Left ventricle myocardium inferior (tissue), 1 donor: ENCODE data around the gene SHISA8. TPM values are rescaled to one million over a fixed set of nuclear protein-coding genes. Genes with fewer than 3 reads are reported as not detected.

Experiments used
- DNase-seq: peaks from one replicate; pipeline ENCODE4 v3.0.0-alpha.2; 2020
- H3K27ac ChIP-seq: fragments of 200-600 bp; replicated peaks from 2 replicates; pipeline ENCODE4 v1.8.0; 2021
- H3K27me3 ChIP-seq: fragments of 200-600 bp; 2 replicates; pipeline ENCODE4 v1.8.0; 2021; ENCODE audit warnings: low read depth
- H3K36me3 ChIP-seq: fragments of 200-600 bp; 2 replicates; pipeline ENCODE4 v1.8.0; 2021
- H3K4me1 ChIP-seq: fragments of 200-600 bp; 2 replicates; pipeline ENCODE4 v1.8.0; 2021
- H3K4me3 ChIP-seq: fragments of 200-600 bp; 2 replicates; pipeline ENCODE4 v1.8.0; 2021; ENCODE audit warnings: mild to moderate bottlenecking, moderate library complexity
- H3K9me3 ChIP-seq: fragments of 200-600 bp; replicated peaks from 2 replicates; pipeline ENCODE4 v1.8.0; 2021
- intact Hi-C: fragments of 100-400 bp; cut with micrococcal nuclease; formaldehyde crosslinking; loops from one replicate; pipeline ENCODE4 v1.11.0; 2022
- total RNA-seq: library from RNA; stranded (reverse); fragmentation: NEBNext Ultra II Directional; extraction: Animal tissue kit (Norgen Biotek cat#: 25700); gene quantifications from one replicate; pipeline ENCODE4 v1.2.1, GENCODE V29; 2021
- TF ChIP-seq, protein P1 (sequence below): fragments of 200-600 bp; IDR thresholded peaks from 2 replicates; pipeline ENCODE4 v1.8.0; 2021; ENCODE audit warnings: antibody characterized with exemption, mild to moderate bottlenecking, borderline replicate concordance
- donor health status: DM: no; HTN: yes; CAD: no; lungs with severe emphysema.

Gene SHISA8
- total RNA-seq, 1 donor from 2014 or later: 2.2 TPM

DNA sequence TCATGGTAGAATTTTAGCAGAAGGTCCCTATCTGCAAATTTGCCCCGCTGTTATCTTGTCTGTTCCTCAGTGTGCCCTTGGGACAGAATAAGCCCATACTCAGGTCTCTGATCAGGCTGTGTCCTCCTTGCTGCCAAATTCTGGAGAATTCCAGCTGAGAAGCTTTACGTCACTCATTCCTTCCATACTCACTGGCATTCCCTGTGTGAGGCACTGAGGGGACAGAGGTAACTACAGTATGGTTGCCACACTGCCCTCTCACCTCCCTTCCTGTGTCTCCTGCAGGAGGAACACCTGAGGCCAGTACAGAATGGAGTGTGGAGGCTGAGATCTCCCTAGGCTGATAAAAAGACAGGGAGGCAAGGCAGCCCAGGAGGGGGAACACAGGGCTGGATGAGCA, 31.5 kb downstream of the SHISA8 start:
- DNase-seq: no peak
- Histone ChIP-seq H3K4me1 (peaks cover 29% of the 10 kb centered on the region), H3K4me3 (no peak overlapping the region), H3K27me3 (no peaks in the 10 kb centered on the region), H3K9me3 (no peaks in the 10 kb centered on the region), H3K36me3 (peaks cover 98% of the 10 kb centered on the region), H3K27ac (peak overlapping the region; percentile 61)
- intact Hi-C loops: no loop called here
- TF ChIP-seq, protein P1, sequence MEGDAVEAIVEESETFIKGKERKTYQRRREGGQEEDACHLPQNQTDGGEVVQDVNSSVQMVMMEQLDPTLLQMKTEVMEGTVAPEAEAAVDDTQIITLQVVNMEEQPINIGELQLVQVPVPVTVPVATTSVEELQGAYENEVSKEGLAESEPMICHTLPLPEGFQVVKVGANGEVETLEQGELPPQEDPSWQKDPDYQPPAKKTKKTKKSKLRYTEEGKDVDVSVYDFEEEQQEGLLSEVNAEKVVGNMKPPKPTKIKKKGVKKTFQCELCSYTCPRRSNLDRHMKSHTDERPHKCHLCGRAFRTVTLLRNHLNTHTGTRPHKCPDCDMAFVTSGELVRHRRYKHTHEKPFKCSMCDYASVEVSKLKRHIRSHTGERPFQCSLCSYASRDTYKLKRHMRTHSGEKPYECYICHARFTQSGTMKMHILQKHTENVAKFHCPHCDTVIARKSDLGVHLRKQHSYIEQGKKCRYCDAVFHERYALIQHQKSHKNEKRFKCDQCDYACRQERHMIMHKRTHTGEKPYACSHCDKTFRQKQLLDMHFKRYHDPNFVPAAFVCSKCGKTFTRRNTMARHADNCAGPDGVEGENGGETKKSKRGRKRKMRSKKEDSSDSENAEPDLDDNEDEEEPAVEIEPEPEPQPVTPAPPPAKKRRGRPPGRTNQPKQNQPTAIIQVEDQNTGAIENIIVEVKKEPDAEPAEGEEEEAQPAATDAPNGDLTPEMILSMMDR: no peak

DNA sequence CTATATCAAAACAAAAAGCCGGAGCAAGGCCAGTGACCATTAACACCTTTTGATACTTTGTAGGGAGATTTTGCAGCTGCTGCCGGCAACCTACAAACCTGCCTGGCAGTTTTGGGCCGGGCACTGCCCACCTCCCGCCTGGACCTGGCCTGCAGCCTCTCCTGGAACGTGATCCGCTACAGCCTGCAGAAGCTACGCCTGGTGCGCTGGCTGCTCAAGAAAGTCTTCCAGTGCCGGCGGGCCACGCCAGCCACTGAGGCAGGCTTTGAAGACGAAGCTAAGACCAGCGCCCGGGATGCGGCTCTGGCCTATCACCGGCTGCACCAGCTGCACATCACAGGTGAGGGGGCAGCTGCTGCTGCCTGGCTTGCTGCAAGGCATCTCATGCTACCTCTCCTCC, 34.2 kb downstream of the SHISA8 start:
- no peak overlapping the region for H3K27ac ChIP-seq
- DNase-seq: no peak
- peaks cover 98% of the 10 kb centered on the region for H3K36me3 ChIP-seq
- intact Hi-C loops: no loop called here
- peaks cover 29% of the 10 kb centered on the region for H3K4me1 ChIP-seq
- H3K9me3 ChIP-seq: no peaks in the 10 kb centered on the region
- TF ChIP-seq, protein P1: no peak
- no peaks in the 10 kb centered on the region for H3K27me3 ChIP-seq
- no peak overlapping the region for H3K4me3 ChIP-seq

DNA sequence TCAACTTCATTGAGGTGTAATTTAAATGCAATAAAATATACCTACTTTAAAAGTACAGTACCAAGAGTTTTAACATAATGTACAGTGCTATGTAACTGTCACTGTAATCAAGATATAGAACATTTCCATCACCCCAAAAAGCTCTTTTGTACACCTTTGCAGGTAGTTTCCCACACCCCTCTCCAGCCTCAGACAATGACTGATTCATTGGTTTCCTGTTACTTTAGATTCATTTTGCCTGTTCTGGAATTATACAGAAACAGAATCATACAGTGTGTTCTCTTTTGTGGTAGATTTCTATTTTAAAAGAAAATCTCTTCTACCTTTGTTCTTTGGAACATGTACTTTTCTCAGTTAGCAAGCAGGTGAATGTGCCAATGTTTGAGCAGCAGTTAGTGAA, 38.2 kb downstream of the SHISA8 start:
- H3K36me3 ChIP-seq: peaks cover 97% of the 10 kb centered on the region
- no peak for DNase-seq
- intact Hi-C loops: loop anchor here (5.0 kb wide), 1 partner anchor 34 kb away; no protein-coding TSS in a partner anchor
- no peak overlapping the region for H3K27ac ChIP-seq
- H3K4me1 ChIP-seq: peaks cover 18% of the 10 kb centered on the region
- TF ChIP-seq, protein P1: no peak
- no peaks in the 10 kb centered on the region for H3K27me3 ChIP-seq
- H3K9me3 ChIP-seq: no peaks in the 10 kb centered on the region
- no peak overlapping the region for H3K4me3 ChIP-seq

DNA sequence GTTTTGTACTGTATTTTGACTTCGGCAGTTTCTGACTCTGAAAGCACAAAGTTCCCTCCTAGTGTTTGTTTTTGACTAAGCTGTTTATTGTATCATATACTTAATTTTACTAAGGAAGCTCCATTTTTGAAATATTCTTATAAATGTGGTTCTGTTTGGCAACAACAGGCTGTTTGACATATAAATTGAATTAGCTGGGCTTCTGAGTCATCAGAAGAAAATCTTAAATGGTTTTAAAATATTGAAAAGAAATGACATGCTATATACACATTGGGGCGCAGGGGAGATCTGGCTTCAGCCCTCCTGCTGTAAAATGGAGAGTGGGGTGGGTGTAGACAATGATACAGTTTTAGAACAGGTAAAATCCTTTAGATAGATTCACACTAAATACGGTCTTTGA, 38.6 kb downstream of the SHISA8 start:
- TF ChIP-seq, protein P1: no peak

DNA sequence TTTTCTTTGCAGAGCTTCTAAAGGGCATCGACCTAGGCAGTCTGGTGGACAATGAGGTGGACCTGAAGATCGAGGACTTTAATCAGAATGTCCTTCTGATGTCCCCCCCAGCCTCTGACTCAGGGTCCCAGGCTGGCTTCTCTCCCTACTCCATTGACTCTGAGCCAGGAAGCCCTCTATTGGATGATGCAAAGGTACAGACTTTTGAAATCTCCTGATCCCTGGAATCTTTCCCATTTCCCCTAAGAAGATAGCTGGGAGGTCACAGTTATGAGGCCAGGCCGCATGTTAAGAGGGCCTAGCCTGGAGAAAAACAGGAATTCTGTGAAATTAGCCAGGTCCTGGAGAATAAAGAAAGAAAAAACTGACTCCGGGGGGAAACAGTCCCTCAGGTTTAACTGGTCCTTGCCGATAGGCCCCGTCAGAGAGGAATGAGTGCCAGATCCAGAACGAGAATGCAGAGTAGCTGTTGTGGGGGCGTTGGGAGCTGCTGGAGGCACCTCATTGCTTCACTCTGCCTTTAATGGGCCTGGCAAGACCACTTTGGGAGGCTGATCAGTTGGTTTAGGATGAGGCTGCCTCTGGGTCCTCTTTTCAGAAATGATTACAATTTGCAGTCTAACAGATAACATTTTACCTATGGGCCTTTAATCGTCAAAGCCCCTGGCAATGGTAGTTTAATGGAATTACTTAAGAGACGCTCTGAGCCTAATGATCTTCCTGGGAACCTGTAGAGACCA, 39.2 kb downstream of the SHISA8 start:
- DNase-seq: no peak
- Histone ChIP-seq H3K4me3 (no peak overlapping the region), H3K27ac (no peak overlapping the region), H3K36me3 (peaks cover 97% of the 10 kb centered on the region), H3K4me1 (peaks cover 21% of the 10 kb centered on the region), H3K27me3 (no peaks in the 10 kb centered on the region), H3K9me3 (no peaks in the 10 kb centered on the region)
- TF ChIP-seq, protein P1: no peak
- intact Hi-C loops: loop anchor here (5.0 kb wide), 1 partner anchor 33 kb away; no protein-coding TSS in a partner anchor

More for the DNA sequence above, 38.6 kb downstream of the SHISA8 start:
- intact Hi-C loops: loop anchor here (5.0 kb wide), 1 partner anchor 34 kb away; no protein-coding TSS in a partner anchor
- Histone ChIP-seq H3K4me3 (no peak overlapping the region), H3K27me3 (no peaks in the 10 kb centered on the region), H3K36me3 (peaks cover 97% of the 10 kb centered on the region), H3K4me1 (peaks cover 18% of the 10 kb centered on the region), H3K9me3 (no peaks in the 10 kb centered on the region), H3K27ac (no peak overlapping the region)
- no peak for DNase-seq
